Activated CD4-positive, alpha-beta T cell treated with anti-CD3 and anti-CD28 coated beads, Interleukin-2, Interleukin-4, amounts not matched to agents 100 ng/mL and 50 ng/mL, durations not matched to agents 16 hours and 8 hours (primary cell): ENCODE measurements around the gene SERPINF2.
"Not testable (repeated sequence)": the region's sequence is repeated elsewhere in the genome, so short reads cannot be mapped to it uniquely, and the experiment has no call there.

Experiments
- DNase-seq: peaks from one replicate; pipeline ENCODE4 v3.0.0-alpha.2; 2020; ENCODE audit warnings: low spot score

Gene SERPINF2

GRCh38 chr17:1792495-1793446 is 50.1 kb downstream of the SERPINF2 start:
- no peak for DNase-seq

GRCh38 chr17:1793447-1793806 is 50.8 kb downstream of the SERPINF2 start:
- no peak for DNase-seq

GRCh38 chr17:1796800-1797199 is 54.1 kb downstream of the SERPINF2 start:
- DNase-seq: no peak

- no peak for DNase-seq
These were observed 54.7 kb downstream of the SERPINF2 start for GRCh38 chr17:1797323-1797722.

GRCh38 chr17:1797846-1798245 is 55.2 kb downstream of the SERPINF2 start:
- DNase-seq: not testable (repeated sequence)

GRCh38 chr17:1800240-1800639 is 57.6 kb downstream of the SERPINF2 start:
- no peak for DNase-seq

- DNase-seq: no peak
These were observed 58.0 kb downstream of the SERPINF2 start for GRCh38 chr17:1800712-1801111.

GRCh38 chr17:1802429-1802828 is 59.8 kb downstream of the SERPINF2 start:
- no peak for DNase-seq

- DNase-seq: no peak
These were observed 60.6 kb downstream of the SERPINF2 start for GRCh38 chr17:1803280-1803679.
